ENCODE data around the gene ANKLE1.

Gene ANKLE1

DNA sequence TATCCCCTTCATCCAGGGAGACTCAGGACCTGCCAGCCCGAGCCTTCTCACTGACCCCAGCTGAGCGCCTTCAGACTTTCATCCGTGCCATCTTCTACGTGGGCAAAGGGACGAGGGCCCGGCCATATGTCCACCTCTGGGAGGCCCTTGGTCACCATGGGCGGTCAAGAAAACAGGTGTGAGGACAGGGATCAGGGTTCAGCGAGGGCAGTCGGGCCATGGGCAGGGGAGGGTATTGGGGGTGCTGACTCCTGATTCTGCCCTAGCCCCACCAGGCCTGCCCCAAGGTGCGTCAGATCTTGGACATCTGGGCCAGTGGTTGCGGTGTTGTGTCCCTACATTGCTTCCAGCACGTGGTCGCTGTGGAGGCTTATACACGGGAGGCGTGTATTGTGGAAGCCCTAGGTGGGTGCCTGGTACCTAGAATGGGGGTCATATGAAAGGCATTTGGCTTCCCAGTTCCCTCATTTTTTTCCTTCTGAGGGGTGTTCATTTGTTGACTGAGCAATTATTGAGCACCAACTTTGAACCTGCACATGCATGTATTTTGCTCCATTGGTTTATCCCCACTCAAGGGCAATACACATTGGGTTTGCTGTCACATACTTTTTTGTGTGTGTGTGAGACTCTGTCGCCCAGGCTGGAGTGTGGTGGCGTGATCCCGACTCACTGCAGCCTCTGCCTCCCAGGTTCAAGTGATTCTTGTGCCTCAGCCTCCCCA is 3.9 kb downstream of the ANKLE1 start:
- TF ChIP-seq ZNF565 (CRISPR knock-in tag; conservative IDR thresholded peaks at IDR 0.05; ENCODE audit: low read depth) (no peak), ZNF8 (CRISPR knock-in tag; IDR thresholded peaks at IDR 0.05) (no peak), ZFP30 (CRISPR knock-in tag; IDR thresholded peaks at IDR 0.05) (no peak), BACH2 (CRISPR knock-in tag; IDR thresholded peaks at IDR 0.05; ENCODE audit: borderline replicate concordance) (no peak), CSDC2 (CRISPR knock-in tag; IDR thresholded peaks at IDR 0.05) (no peak), ZC3H10 (CRISPR knock-in tag; IDR thresholded peaks at IDR 0.05) (no peak), OSR1 (CRISPR knock-in tag; IDR thresholded peaks at IDR 0.05) (no peak), TSHZ2 (CRISPR knock-in tag; IDR thresholded peaks at IDR 0.05) (no peak), RARB (CRISPR knock-in tag; IDR thresholded peaks at IDR 0.05) (no peak), ARNTL (CRISPR knock-in tag; IDR thresholded peaks at IDR 0.05; ENCODE audit: borderline replicate concordance, low read depth) (no peak), CSRNP3 (CRISPR knock-in tag; IDR thresholded peaks at IDR 0.05) (no peak), ZFP3 (CRISPR knock-in tag; IDR thresholded peaks at IDR 0.05) (no peak), TOX (CRISPR knock-in tag; IDR thresholded peaks at IDR 0.05; ENCODE audit: borderline replicate concordance) (no peak), POU6F1 (CRISPR knock-in tag; IDR thresholded peaks at IDR 0.05; ENCODE audit: borderline replicate concordance, low read depth) (no peak), ESRRG (CRISPR knock-in tag; IDR thresholded peaks at IDR 0.05) (no peak)
- TF ChIP-seq, protein P1, sequence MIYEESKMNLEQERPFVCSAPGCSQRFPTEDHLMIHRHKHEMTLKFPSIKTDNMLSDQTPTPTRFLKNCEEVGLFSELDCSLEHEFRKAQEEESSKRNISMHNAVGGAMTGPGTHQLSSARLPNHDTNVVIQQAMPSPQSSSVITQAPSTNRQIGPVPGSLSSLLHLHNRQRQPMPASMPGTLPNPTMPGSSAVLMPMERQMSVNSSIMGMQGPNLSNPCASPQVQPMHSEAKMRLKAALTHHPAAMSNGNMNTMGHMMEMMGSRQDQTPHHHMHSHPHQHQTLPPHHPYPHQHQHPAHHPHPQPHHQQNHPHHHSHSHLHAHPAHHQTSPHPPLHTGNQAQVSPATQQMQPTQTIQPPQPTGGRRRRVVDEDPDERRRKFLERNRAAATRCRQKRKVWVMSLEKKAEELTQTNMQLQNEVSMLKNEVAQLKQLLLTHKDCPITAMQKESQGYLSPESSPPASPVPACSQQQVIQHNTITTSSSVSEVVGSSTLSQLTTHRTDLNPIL (CRISPR knock-in tag; IDR thresholded peaks at IDR 0.05; ENCODE audit: low read depth), result no peak
- no peak for ATAC-seq

DNA sequence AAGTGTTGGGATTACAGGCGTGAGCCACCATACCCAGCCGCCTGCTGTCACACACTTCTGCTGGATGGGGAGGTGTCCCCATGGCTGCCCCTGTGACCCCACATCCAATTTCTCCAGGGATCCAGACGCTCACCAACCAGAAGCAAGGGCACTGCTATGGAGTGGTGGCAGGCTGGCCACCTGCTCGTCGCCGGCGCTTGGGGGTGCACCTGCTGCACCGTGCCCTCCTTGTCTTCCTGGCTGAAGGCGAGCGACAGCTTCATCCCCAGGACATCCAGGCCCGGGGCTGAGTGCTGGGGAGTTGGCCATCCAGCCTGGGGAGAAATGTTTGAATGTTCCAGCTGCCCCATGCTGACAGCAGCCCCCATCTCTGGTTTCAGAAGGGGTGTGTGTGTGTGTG is 4.6 kb downstream of the ANKLE1 start:
- no peak for ATAC-seq
- TF ChIP-seq ZC3H10 (CRISPR knock-in tag; IDR thresholded peaks at IDR 0.05) (no peak), TCF4 (CRISPR knock-in tag; IDR thresholded peaks at IDR 0.05; ENCODE audit: borderline replicate concordance) (no peak), TOX (CRISPR knock-in tag; IDR thresholded peaks at IDR 0.05; ENCODE audit: borderline replicate concordance) (no peak), RARB (CRISPR knock-in tag; IDR thresholded peaks at IDR 0.05) (no peak), BACH2 (CRISPR knock-in tag; IDR thresholded peaks at IDR 0.05; ENCODE audit: borderline replicate concordance) (no peak), ZNF70 (CRISPR knock-in tag; IDR thresholded peaks at IDR 0.05) (no peak), ZNF8 (CRISPR knock-in tag; IDR thresholded peaks at IDR 0.05) (no peak), ARNTL (CRISPR knock-in tag; IDR thresholded peaks at IDR 0.05; ENCODE audit: borderline replicate concordance, low read depth) (no peak), ZFP3 (CRISPR knock-in tag; IDR thresholded peaks at IDR 0.05) (no peak), ZFP30 (CRISPR knock-in tag; IDR thresholded peaks at IDR 0.05) (no peak), SNAI2 (CRISPR knock-in tag; IDR thresholded peaks at IDR 0.05) (no peak), OSR1 (CRISPR knock-in tag; IDR thresholded peaks at IDR 0.05) (no peak), POU6F1 (CRISPR knock-in tag; IDR thresholded peaks at IDR 0.05; ENCODE audit: borderline replicate concordance, low read depth) (no peak), CSDC2 (CRISPR knock-in tag; IDR thresholded peaks at IDR 0.05) (no peak), ZNF565 (CRISPR knock-in tag; conservative IDR thresholded peaks at IDR 0.05; ENCODE audit: low read depth) (no peak), GLIS3 (CRISPR knock-in tag; IDR thresholded peaks at IDR 0.05) (no peak)
- TF ChIP-seq, protein P2, sequence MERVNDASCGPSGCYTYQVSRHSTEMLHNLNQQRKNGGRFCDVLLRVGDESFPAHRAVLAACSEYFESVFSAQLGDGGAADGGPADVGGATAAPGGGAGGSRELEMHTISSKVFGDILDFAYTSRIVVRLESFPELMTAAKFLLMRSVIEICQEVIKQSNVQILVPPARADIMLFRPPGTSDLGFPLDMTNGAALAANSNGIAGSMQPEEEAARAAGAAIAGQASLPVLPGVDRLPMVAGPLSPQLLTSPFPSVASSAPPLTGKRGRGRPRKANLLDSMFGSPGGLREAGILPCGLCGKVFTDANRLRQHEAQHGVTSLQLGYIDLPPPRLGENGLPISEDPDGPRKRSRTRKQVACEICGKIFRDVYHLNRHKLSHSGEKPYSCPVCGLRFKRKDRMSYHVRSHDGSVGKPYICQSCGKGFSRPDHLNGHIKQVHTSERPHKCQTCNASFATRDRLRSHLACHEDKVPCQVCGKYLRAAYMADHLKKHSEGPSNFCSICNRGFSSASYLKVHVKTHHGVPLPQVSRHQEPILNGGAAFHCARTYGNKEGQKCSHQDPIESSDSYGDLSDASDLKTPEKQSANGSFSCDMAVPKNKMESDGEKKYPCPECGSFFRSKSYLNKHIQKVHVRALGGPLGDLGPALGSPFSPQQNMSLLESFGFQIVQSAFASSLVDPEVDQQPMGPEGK (CRISPR knock-in tag; IDR thresholded peaks at IDR 0.05; ENCODE audit: borderline replicate concordance), result no peak
- TF ChIP-seq, protein P1 (CRISPR knock-in tag; IDR thresholded peaks at IDR 0.05; ENCODE audit: low read depth), result no peak
